A549 (cell line): ENCODE data around the gene SERINC4.

Experiments used
- JUNB ChIP-seq: fragments of >200 bp; sonication (Bioruptor Twin); formaldehyde crosslinking; IDR thresholded peaks from 2 replicates; pipeline ENCODE4 v1.6.1; 2016
- MAZ ChIP-seq: fragments of 150-350 bp; IDR thresholded peaks from 2 replicates; pipeline ENCODE4 v1.6.1; 2014; ENCODE audit warnings: antibody characterized with exemption, low read depth, low read length, borderline replicate concordance
- POLR2A ChIP-seq: IDR thresholded peaks from 2 replicates; pipeline ENCODE4 v1.6.1; 2012; ENCODE audit warnings: mild to moderate bottlenecking, low read length

- TF ChIP-seq POLR2A (no peak), JUNB (no peak), MAZ (no peak)
Observed at GRCh38 chr15:43772624-43773023, 27.4 kb downstream of the SERINC4 start.
